Heart left ventricle (tissue), 16 donors: Measurements from ENCODE around the gene TMEM109. TPM values are rescaled to one million over a fixed set of nuclear protein-coding genes. Genes with fewer than 3 reads are reported as not detected.

Source experiments
- ATAC-seq, 4 donors: fragments of 200-7000 bp; cut with Tn5 transposase; one replicate each; pipeline ENCODE4 v1.9.1; 2020 to 2022; ENCODE audit warnings: moderate library complexity in 4 of 4, mild to moderate bottlenecking in 3 of 4, moderate number of reproducible peaks in 1 of 4
- DNase-seq, 5 donors: peaks; one replicate each; pipeline ENCODE4 v3.0.0-alpha.2; 2020
- H3K27ac ChIP-seq, 12 donors: fragments of 200-600 bp; sonication (generic) in 4 of 12; one replicate each; pipeline versions ENCODE4 v1.5.0 to v1.8.0; 2016 to 2022; ENCODE audit warnings: mild to moderate bottlenecking in 2 of 12
- H3K27me3 ChIP-seq, 9 donors: fragments of 200-600 bp; sonication (generic) in 2 of 9; one replicate each; pipeline versions ENCODE4 v1.5.1 to v1.8.0; 2016 to 2022; ENCODE audit warnings: mild to moderate bottlenecking in 3 of 9
- H3K36me3 ChIP-seq, 9 donors: fragments of 200-600 bp; sonication (generic) in 2 of 9; one replicate each; pipeline versions ENCODE4 v1.5.0 to v1.8.0; 2018 to 2022; ENCODE audit warnings: mild to moderate bottlenecking in 2 of 9
- H3K4me1 ChIP-seq, 12 donors: fragments of 200-600 bp; sonication (generic) in 4 of 12; one replicate each; pipeline versions ENCODE4 v1.5.0 to v1.8.0; 2016 to 2022; ENCODE audit warnings: mild to moderate bottlenecking in 3 of 12
- H3K4me3 ChIP-seq, 12 donors: fragments of 200-600 bp; sonication (generic) in 4 of 12; one replicate each; pipeline versions ENCODE4 v1.5.0 to v1.8.0; 2017 to 2022; ENCODE audit warnings: mild to moderate bottlenecking in 9 of 12, moderate library complexity in 4 of 12
- H3K9me3 ChIP-seq, 12 donors: fragments of 200-600 bp; sonication (generic) in 4 of 12; one replicate each; pipeline versions ENCODE4 v1.5.0 to v1.8.0; 2016 to 2022; ENCODE audit warnings: mild to moderate bottlenecking in 1 of 12
- POLR2A ChIP-seq, 2 donors: fragments of 450-650 bp; IDR thresholded peaks; one replicate each; pipeline ENCODE4 v1.6.1; 2017; ENCODE audit warnings: antibody characterized with exemption in 2 of 2, mild to moderate bottlenecking in 2 of 2, moderate library complexity in 2 of 2
- WGBS, 4 donors: extraction: QIAGEN DNeasy Blood & Tissue Kit in 2 of 4; methylation state at CpG; one replicate each; pipeline versions ENCODE4 v1.1.5 to v1.1.7; 2013 to 2018; 5-methylcytosine and 5-hydroxymethylcytosine counted together
- intact Hi-C, 10 donors: fragments of 100-400 bp; cut with DNase I; formaldehyde crosslinking; loops; one replicate each; pipeline versions ENCODE4 v1.11.1 to v1.14.2; 2022
- polyA plus RNA-seq, 2 donors: library from polyadenylated mRNA; stranded (reverse); fragments of 200-250 nt; gene quantifications; one replicate each; pipeline ENCODE4 v1.2.3, GENCODE V29; 2013
- total RNA-seq, 9 donors: library from RNA; depleted of rRNA in 2 of 9; stranded (reverse); fragments of >200 nt in 2 of 9; fragmentation: NEBNext Ultra II Directional in 3 of 9; extraction: Animal tissue kit (Norgen Biotek cat#: 25700) in 3 of 9; gene quantifications; one replicate each; pipeline versions ENCODE4 v1.1.0 to v1.2.4, GENCODE V29; 2016 to 2023
- TF ChIP-seq, protein P1 (sequence below), 12 donors: fragments of 200-600 bp; sonication (generic) in 4 of 12; IDR thresholded peaks; one replicate each; pipeline versions ENCODE4 v1.5.0 to v1.8.0; 2018 to 2022; ENCODE audit warnings: antibody characterized with exemption in 12 of 12, mild to moderate bottlenecking in 5 of 12
- donor health status: ischemic (EF 13 %, LVEDD 7.1; RV severe dilation, severe dysfunction).
- donor health status: healthy with polysubstance abuse.
- donor health status: DM: no; HTN: yes; CAD: no.
- donor health status: DM: no; HTN: no; CAD: no.
- donor health status: ischemic (EF 25% LVEDD 6.9; RV normal size, moderate dysfunction).
- donor health status: ischemic (EF 25% LVEDD 5.7; RV mildly dilated, moderate dysfunction).
- donor health status: healthy.
- donor health status: DM: yes; HTN: yes; CAD: no.
- donor health status: ischemic (EF 35%, LVEDD 5.7; RV mildly dilated, moderate dysfunction).
- donor health status: nonischemic (EF 11% LVEDD 7.7; RV severe dilation, severe dysfunction).
- donor health status: DM: yes; HTN: yes; CAD: no.
- donor health status: PGD.
- donor health status: ischemic (EF 29% LVEDD 5.4; RV normal size, mild dysfunction).
- donor health status: nonischemic (EF 23%, LVEDD 6.1; RV moderate dilation, normal function).

TMEM109 gene
- total and polyA plus RNA-seq, 11 donors, result 71.8 to 131 (median 96.3) TPM

DNA sequence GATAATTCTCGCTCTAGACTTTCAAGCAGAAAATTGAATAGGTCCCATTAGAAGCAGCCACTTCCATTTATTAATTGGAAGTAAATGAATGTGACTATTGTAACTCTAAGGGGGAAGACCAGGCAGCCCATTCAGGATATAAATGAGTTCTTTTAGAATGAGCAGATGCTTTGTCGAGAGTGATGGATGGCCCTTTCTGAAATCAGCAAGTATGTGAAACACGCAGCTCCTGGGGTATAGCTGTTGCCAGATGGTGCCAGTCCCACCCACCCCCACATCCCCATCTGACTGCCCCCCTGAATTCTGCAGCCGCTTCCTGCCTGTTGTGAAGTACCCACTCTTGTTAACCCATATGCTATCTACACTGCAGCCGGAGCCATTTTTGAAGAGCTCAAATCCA, 34.3 kb downstream of the TMEM109 start:
- H3K4me3 ChIP-seq, result no peak overlapping the region
- H3K27me3 ChIP-seq, result peaks cover 0 to 5% (median 0%) of the 10 kb centered on the region in 9 donors
- peaks cover 0 to 62% (median 17%) of the 10 kb centered on the region in 12 donors for H3K4me1 ChIP-seq
- TF ChIP-seq POLR2A (IDR thresholded peaks at IDR 0.05), result no peak
- TF ChIP-seq, protein P1, sequence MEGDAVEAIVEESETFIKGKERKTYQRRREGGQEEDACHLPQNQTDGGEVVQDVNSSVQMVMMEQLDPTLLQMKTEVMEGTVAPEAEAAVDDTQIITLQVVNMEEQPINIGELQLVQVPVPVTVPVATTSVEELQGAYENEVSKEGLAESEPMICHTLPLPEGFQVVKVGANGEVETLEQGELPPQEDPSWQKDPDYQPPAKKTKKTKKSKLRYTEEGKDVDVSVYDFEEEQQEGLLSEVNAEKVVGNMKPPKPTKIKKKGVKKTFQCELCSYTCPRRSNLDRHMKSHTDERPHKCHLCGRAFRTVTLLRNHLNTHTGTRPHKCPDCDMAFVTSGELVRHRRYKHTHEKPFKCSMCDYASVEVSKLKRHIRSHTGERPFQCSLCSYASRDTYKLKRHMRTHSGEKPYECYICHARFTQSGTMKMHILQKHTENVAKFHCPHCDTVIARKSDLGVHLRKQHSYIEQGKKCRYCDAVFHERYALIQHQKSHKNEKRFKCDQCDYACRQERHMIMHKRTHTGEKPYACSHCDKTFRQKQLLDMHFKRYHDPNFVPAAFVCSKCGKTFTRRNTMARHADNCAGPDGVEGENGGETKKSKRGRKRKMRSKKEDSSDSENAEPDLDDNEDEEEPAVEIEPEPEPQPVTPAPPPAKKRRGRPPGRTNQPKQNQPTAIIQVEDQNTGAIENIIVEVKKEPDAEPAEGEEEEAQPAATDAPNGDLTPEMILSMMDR (IDR thresholded peaks at IDR 0.05), result no peak
- H3K27ac ChIP-seq, result no peak overlapping the region
- intact Hi-C loops, result no loop called here
- DNase-seq (no peak), ATAC-seq (no peak)
- H3K36me3 ChIP-seq, result peaks cover 0 to 41% (median 5%) of the 10 kb centered on the region in 9 donors
- H3K9me3 ChIP-seq, result no peaks in the 10 kb centered on the region
- WGBS, 4 donors, result 84 to 93% (median 89%) methylated on average over 5 of the region's 5 CpGs

GRCh38 chr11:60950024-60950423, 36.1 kb downstream of the TMEM109 start:
- Histone ChIP-seq H3K4me1 (peaks cover 0 to 79% (median 15%) of the 10 kb centered on the region in 12 donors), H3K36me3 (peaks cover 0 to 23% (median 5%) of the 10 kb centered on the region in 9 donors), H3K27me3 (peaks cover 0 to 5% (median 0%) of the 10 kb centered on the region in 9 donors), H3K4me3 (peak overlapping the region in 11 of 12 donors; percentile 45 to 77 (median 58)), H3K9me3 (no peaks in the 10 kb centered on the region), H3K27ac (peak overlapping the region in 5 of 12 donors; percentile 78 to 88 (median 85))
- ATAC-seq (peak in 1 of 4 donors; percentile 9), DNase-seq (no peak)
- 59 to 73% (median 66%) methylated on average over 6 of the region's 6 CpGs for WGBS, 4 donors
- no peak for TF ChIP-seq POLR2A (IDR thresholded peaks at IDR 0.05)
- TF ChIP-seq, protein P1 (IDR thresholded peaks at IDR 0.05), result no peak
- intact Hi-C loops, result loop anchor here in 3 of 10 donors (2.0 to 5.0 kb wide), 4 partner anchors 33 to 118 kb away; partner anchors contain the start of gene TMEM109 (in 2 of the 3)

GRCh38 chr11:60950933-60951605, 37.1 kb downstream of the TMEM109 start:
- H3K27ac ChIP-seq, result peak overlapping the region; percentile 67 to 96 (median 87)
- WGBS, 4 donors, result 7 to 18% (median 11%) methylated on average over 32 to 86 of the region's 86 CpGs
- peak overlapping the region; percentile 45 to 77 (median 58) for H3K4me3 ChIP-seq
- peaks cover 0 to 13% (median 0%) of the 10 kb centered on the region in 9 donors for H3K36me3 ChIP-seq
- ATAC-seq (peak in 1 of 4 donors; percentile 12), DNase-seq (peak in 1 of 5 donors; percentile 51)
- no peaks in the 10 kb centered on the region for H3K9me3 ChIP-seq
- TF ChIP-seq, protein P1 (IDR thresholded peaks at IDR 0.05), result no peak
- no peak for TF ChIP-seq POLR2A (IDR thresholded peaks at IDR 0.05)
- intact Hi-C loops, result loop anchor here in 3 of 10 donors (2.0 to 5.0 kb wide), 4 partner anchors 34 to 119 kb away; partner anchors contain the start of gene TMEM109 (in 2 of the 3)
- H3K4me1 ChIP-seq, result peaks cover 0 to 73% (median 15%) of the 10 kb centered on the region in 12 donors
- peaks cover 0 to 5% (median 0%) of the 10 kb centered on the region in 9 donors for H3K27me3 ChIP-seq

DNA sequence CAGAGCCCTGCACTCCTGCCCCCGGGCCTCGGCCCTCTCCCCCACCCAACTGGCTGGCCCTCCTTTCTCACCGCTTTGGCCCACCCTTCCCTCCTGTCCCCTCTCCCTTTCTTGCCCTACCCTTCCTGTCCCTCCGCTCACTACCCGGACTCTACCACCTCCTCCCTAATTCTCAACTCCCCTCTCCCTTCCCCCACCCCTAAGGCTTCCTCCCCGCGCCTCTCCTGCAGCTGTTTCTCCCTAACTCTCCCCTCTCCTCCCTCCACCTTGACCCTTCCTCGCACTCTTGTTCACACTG, 37.6 kb downstream of the TMEM109 start:
- Histone ChIP-seq H3K27ac (peak overlapping the region; percentile 67 to 96 (median 87)), H3K4me3 (peak overlapping the region; percentile 45 to 77 (median 58)), H3K27me3 (peaks cover 0 to 5% (median 0%) of the 10 kb centered on the region in 9 donors), H3K9me3 (no peaks in the 10 kb centered on the region), H3K36me3 (peaks cover 0 to 8% (median 0%) of the 10 kb centered on the region in 9 donors), H3K4me1 (peaks cover 0 to 70% (median 15%) of the 10 kb centered on the region in 12 donors)
- DNase-seq, result no peak
- TF ChIP-seq POLR2A (IDR thresholded peaks at IDR 0.05), result no peak
- TF ChIP-seq, protein P1 (IDR thresholded peaks at IDR 0.05), result no peak
- intact Hi-C loops, result loop anchor here in 3 of 10 donors (2.0 to 5.0 kb wide), 4 partner anchors 34 to 119 kb away; partner anchors contain the start of gene TMEM109 (in 2 of the 3)
- peak; percentile 11 to 51 (median 41) for ATAC-seq
- 5 to 7% (median 5%) methylated on average over 8 of the region's 8 CpGs for WGBS, 4 donors
